Ovary (tissue), 3 donors: ENCODE measurements around the gene ALKAL2.

Experiments used
- CTCF ChIP-seq, 3 donors: fragments of 450-650 bp in 2 of 3; fragments of 200-600 bp in 1 of 3; IDR thresholded peaks; one replicate each; pipeline versions ENCODE4 v1.5.1 to v1.8.0; 2016 to 2022; ENCODE audit warnings: antibody characterized with exemption in 3 of 3, mild to moderate bottlenecking in 1 of 3
- POLR2A ChIP-seq: fragments of 450-650 bp; IDR thresholded peaks from one replicate; pipeline ENCODE4 v1.6.1; 2017; ENCODE audit warnings: antibody characterized with exemption, mild to moderate bottlenecking, moderate library complexity
- donor health status: DM: no; HTN: no; CAD: no.

DNA sequence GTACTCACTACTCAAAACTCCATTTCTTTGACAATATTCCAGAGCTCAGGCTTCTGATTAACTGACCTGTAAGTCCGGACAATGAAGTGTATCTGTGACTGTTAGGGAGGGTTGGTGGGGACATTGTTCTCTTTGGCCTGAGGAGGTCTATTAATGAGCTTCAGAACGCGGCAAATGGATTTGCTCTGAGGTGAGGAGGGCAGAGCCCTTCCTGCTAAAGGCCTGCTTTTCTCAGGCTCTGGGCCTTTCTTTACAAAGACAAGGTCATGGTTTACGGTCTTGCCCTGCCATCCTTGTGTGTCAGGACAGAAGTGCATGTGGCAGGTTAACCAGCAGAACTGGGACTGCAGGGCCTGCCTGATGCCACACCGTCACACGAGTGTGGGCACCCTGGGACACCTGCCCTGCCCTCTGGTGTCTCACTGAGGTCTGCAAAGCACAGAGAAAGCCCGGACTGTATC is 7.2 kb downstream of the ALKAL2 start:
- TF ChIP-seq CTCF (IDR thresholded peaks at IDR 0.05) (no peak), POLR2A (no peak)
